HL-60 (cell line): ENCODE results near the gene NDFIP1.
A peak's percentile ranks its signal among the peaks of the same experiment; 100 is the strongest.

Source experiments
- DNase-seq, 2 experiments: peaks; one replicate each; pipeline ENCODE4 v3.0.0-alpha.2; 2010 to 2020; ENCODE audit warnings: low read depth in 1 of 2, low spot score in 1 of 2
- H3K27ac ChIP-seq: fragments of 250-450 bp; sonication (Bioruptor Pico); replicated peaks from 2 replicates; pipeline ENCODE4 v1.5.1; 2020; ENCODE audit warnings: mild to moderate bottlenecking, moderate library complexity
- H3K27me3 ChIP-seq: fragments of 250-450 bp; sonication (Bioruptor Pico); 2 replicates; pipeline ENCODE4 v1.5.1; 2021; ENCODE audit warnings: mild to moderate bottlenecking, moderate library complexity; ENCODE audit not compliant: insufficient read depth, poor library complexity, severe bottlenecking
- H3K4me3 ChIP-seq: replicated peaks from 2 replicates; pipeline ENCODE4 v1.5.1; 2011; ENCODE audit warnings: mild to moderate bottlenecking, control low read depth, low read length; ENCODE audit not compliant: insufficient read depth
- GABPA ChIP-seq: IDR thresholded peaks from 2 replicates; pipeline ENCODE4 v1.6.1; 2012; ENCODE audit warnings: low read depth
- POLR2AphosphoS5 ChIP-seq: IDR thresholded peaks from 2 replicates; pipeline ENCODE4 v1.6.1; 2012; ENCODE audit warnings: low read depth
- SPI1 ChIP-seq: IDR thresholded peaks from 2 replicates; pipeline ENCODE4 v1.6.1; 2012; ENCODE audit warnings: low read depth, mild to moderate bottlenecking, borderline replicate concordance
- TF ChIP-seq, protein P1 (sequence below): IDR thresholded peaks from 2 replicates; pipeline ENCODE4 v1.6.1; 2012; ENCODE audit warnings: low read depth; ENCODE audit not compliant: insufficient replicate concordance
- TF ChIP-seq, protein P2 (sequence below): IDR thresholded peaks from one replicate; pipeline ENCODE4 v1.5.1; 2011; ENCODE audit warnings: low read length, control low read depth, inconsistent platforms; ENCODE audit not compliant: insufficient read depth

Gene NDFIP1

DNA sequence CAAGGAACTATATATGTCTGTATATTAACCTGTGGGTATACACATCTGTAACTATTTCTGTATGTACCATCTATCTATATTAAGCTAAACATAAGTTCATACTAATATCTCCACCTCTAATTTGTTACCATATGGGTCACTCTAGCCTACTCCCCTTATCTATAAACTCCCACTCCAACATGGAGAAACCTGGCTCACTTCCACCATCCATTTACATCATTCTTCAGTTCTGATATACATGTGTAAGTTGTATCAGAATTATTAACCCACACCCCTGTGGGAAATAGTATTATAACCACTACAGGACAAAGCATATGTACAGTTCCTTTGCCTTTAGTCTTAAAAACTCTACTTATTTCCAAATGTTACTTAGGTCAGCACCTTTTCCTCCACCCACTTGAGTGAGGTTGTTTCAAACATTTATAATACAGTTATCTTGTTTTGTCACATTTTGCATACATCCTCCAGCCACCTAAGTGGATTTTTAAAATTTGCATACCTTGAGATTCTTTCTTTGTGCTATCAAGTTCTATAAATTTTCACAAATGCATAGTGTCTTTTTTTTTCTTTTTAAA lies 10.6 kb downstream of the NDFIP1 start:
- no peak for TF ChIP-seq POLR2AphosphoS5
- TF ChIP-seq, protein P1, sequence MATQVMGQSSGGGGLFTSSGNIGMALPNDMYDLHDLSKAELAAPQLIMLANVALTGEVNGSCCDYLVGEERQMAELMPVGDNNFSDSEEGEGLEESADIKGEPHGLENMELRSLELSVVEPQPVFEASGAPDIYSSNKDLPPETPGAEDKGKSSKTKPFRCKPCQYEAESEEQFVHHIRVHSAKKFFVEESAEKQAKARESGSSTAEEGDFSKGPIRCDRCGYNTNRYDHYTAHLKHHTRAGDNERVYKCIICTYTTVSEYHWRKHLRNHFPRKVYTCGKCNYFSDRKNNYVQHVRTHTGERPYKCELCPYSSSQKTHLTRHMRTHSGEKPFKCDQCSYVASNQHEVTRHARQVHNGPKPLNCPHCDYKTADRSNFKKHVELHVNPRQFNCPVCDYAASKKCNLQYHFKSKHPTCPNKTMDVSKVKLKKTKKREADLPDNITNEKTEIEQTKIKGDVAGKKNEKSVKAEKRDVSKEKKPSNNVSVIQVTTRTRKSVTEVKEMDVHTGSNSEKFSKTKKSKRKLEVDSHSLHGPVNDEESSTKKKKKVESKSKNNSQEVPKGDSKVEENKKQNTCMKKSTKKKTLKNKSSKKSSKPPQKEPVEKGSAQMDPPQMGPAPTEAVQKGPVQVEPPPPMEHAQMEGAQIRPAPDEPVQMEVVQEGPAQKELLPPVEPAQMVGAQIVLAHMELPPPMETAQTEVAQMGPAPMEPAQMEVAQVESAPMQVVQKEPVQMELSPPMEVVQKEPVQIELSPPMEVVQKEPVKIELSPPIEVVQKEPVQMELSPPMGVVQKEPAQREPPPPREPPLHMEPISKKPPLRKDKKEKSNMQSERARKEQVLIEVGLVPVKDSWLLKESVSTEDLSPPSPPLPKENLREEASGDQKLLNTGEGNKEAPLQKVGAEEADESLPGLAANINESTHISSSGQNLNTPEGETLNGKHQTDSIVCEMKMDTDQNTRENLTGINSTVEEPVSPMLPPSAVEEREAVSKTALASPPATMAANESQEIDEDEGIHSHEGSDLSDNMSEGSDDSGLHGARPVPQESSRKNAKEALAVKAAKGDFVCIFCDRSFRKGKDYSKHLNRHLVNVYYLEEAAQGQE: no peak
- TF ChIP-seq, protein P2, sequence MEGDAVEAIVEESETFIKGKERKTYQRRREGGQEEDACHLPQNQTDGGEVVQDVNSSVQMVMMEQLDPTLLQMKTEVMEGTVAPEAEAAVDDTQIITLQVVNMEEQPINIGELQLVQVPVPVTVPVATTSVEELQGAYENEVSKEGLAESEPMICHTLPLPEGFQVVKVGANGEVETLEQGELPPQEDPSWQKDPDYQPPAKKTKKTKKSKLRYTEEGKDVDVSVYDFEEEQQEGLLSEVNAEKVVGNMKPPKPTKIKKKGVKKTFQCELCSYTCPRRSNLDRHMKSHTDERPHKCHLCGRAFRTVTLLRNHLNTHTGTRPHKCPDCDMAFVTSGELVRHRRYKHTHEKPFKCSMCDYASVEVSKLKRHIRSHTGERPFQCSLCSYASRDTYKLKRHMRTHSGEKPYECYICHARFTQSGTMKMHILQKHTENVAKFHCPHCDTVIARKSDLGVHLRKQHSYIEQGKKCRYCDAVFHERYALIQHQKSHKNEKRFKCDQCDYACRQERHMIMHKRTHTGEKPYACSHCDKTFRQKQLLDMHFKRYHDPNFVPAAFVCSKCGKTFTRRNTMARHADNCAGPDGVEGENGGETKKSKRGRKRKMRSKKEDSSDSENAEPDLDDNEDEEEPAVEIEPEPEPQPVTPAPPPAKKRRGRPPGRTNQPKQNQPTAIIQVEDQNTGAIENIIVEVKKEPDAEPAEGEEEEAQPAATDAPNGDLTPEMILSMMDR: no peak
- no peak for TF ChIP-seq GABPA
- no peak for TF ChIP-seq SPI1
- no peaks in the 10 kb centered on the region for H3K27me3 ChIP-seq
- no peak overlapping the region for H3K27ac ChIP-seq
- DNase-seq: no peak
- no peak overlapping the region for H3K4me3 ChIP-seq

DNA sequence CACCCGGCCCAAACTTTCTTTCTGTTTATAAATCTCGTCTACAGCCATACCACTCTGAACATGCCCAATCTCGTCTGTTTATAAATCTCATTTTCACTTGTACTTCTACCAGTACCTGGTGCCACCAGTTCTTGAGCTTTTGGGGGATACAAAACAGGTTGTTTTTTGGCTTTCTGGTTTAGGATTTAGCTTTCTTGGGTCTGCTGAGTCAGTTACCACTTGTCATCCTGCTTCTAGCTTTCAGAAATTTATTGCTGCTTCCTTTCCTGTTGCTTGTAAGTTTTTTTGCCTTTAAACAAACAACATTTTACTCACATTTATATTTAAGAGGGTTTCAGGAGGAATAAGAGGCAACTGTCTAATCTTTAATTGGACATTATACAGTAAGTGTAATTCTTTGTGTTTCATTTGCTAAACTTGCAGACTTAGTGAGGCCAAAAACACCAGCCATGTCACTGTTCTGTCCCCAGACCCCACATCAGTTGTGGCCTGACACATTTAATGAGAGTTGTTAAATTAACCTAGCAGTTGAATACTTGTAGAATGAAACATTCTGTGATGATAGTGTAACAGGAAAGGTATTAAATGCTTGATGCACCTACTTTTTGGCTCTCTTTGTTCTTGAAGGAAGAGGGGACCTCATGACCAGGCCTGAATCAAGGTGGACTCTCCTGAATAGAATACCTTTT lies 11.8 kb downstream of the NDFIP1 start:
- TF ChIP-seq POLR2AphosphoS5: no peak
- TF ChIP-seq, protein P2: no peak
- TF ChIP-seq SPI1: no peak
- TF ChIP-seq, protein P1: no peak
- no peak for TF ChIP-seq GABPA
- H3K27ac ChIP-seq: no peak overlapping the region
- no peak overlapping the region for H3K4me3 ChIP-seq
- no peak for DNase-seq
- no peaks in the 10 kb centered on the region for H3K27me3 ChIP-seq

DNA sequence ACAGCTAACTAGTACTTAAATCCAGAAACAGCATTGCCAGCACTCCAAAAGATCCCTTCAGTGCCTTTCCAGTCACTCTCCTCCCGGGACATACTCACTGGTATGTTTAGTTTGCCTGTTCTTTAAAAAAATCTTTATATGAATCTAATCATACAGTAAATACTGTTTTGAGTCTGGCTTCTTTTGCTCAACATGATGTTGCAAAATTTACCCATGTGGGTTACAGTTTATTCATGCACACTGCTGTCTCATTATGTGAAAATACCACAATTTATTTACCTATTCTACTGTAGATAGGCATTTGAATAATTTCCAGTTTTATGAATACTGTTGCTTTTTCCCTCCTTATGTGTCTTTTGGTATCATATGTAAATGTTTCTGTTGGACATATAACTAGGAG lies 13.5 kb downstream of the NDFIP1 start:
- Histone ChIP-seq H3K4me3 (no peak overlapping the region), H3K27ac (no peak overlapping the region), H3K27me3 (no peaks in the 10 kb centered on the region)
- DNase-seq: no peak
- TF ChIP-seq POLR2AphosphoS5: no peak

DNA sequence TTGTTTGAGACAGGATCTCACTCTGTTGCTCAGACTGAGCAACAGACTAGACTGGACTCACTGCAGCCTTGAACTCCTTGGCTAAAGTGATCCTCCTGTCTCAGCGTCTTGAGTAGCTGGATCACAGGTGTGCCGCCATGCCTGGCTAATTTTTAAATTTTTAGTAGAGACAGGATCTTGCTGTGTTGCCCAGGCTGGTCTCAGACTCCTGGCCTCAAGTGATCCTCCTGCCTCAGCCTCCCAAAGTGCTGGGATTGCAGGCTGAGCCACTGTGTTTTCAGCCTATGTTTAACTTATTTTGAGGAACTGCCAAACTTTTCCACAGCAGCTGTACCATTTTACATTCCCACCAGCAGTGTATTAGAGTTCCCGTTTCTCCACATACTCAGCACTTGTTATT lies 16.8 kb downstream of the NDFIP1 start:
- no peak for DNase-seq
- TF ChIP-seq SPI1: peak; percentile 40; the same call in 1 of the 2 replicates
- TF ChIP-seq, protein P1: no peak
- Histone ChIP-seq H3K4me3 (no peak overlapping the region), H3K27me3 (no peaks in the 10 kb centered on the region), H3K27ac (no peak overlapping the region)
